DMS79 (cell line): ENCODE measurements around the gene MLST8.

ENCODE experiments used
- DNase-seq: peaks from one replicate; lab custom pipeline; 2025; lab: John Stamatoyannopoulos, UW

The MLST8 gene

DNA sequence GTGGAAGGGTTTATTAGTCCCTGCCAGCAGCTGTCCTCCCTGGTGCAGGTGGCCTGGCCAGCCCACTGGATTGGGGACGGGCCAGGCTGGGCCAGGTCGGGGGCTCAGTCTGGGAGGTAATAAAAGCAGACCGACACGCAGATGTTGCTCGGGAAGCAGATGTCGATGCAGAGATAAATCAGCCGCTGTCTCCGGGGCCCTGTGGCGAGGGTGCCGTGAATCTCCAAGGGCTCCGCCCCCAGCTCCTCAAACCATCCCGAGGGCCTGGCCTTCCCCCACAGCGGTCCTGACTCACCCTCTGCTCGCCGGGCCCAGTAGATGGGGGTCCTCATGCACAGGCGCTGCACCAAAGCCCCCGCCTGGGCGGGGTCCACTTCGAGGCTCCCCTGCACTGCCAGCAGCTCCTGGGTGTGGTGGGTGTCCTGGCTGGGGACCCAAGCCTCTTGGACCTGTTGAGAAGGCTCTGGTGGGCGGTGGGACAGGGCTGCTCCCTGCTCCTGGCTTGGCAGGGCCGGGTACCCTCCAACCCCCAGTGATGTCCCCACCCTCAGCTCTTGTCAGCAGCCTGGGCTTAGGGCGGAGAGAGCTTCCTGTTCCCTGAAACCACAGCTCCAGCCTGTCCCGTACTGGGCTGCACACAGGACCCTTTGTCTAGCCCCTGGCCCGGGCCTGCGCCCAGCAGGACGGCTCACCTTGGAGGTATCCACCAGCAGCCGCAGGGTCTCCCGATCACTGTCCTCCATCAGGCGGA, 4.2 kb downstream of the MLST8 start:
- no peak for DNase-seq

DNA sequence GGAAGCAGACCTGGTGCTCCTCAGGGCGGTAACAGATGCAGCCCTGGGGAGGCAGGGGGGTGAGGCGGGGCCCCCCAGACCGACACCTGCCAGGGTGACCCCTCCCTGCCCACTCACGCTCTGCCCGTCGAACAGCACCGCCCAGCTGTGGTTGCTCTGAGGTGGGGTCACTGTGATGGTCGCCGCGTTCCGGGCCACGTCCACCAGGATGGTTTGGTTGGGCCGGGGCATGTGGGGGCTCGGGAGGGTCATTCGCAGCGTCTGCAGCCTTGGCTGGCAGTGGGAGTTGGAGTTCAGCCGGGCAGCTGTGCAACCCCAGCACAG, 4.7 kb downstream of the MLST8 start:
- no peak for DNase-seq

DNA sequence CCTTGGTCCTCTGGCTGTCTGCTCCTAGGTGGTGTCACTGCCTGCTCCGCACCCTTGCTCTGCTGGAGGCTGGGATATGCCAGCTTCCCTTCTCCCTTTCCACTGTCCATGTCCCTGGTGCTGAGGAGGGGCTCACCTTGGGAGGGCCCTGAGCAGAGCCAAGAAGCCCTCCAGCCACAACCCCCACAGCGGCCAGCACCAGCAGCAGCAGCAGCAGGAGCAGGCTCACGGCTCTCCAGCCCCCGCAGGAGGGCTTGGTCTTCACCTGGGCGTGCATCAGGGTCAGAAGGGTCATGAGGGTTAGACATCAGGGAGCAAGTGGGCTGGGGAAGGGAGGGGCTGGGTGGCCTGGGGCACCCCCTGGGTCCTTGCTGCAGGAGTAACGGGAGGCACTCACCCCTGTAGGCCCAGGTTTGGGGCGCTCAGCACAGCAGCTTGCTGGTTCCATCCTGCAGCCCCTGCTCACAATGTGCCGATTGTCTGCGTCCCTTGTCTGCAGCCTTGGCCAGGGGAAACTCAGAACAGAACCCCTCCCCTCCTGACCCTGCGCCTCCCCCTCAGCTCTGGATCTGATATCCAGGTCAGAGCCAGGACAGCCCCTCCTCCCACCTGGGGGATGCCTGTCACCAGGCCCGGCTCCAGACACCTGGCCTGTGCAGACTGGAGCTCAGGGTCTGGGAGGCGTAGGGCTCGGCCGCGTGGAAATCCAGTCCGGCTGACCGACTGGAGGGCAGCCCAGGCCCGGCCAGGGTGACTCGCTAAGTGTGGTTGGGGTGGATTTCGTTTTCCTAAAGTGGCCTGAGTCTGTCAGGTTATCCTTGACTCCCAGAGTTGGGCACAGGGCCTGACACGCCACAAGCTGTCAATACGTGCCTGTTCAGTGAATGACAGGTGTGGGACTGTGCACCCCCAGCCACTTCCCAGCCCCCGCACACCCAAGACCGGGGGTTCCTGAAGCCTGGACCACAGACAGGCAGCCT, 5.4 kb downstream of the MLST8 start, which contains the start of gene BRICD5:
Gene BRICD5 (minus strand): TSS at position 478 of the 980 bp plus-strand sequence. CDS start 30 bp downstream, at position 448.
- no peak for DNase-seq

DNA sequence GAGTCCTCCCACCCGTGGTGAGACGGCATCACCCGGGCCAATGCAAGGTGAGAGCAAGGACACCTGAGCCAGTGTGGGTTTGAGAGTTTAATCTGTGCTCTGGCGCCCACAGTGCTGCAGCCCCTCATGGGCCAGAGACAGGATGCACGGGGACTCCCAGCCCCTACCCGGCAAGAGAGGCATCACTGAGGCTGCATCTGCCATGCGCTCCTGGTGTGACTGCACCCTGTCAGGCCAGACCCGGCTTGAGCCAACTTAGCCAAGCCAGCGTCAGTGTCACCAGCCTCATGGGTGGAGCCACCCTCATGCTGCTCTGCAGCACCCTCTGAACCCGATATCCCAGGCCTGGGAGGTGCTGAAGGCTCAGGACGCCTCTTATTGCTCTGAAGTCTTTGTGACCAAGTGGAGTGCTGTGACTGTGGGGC, 6.7 kb downstream of the MLST8 start:
- DNase-seq: no peak

DNA sequence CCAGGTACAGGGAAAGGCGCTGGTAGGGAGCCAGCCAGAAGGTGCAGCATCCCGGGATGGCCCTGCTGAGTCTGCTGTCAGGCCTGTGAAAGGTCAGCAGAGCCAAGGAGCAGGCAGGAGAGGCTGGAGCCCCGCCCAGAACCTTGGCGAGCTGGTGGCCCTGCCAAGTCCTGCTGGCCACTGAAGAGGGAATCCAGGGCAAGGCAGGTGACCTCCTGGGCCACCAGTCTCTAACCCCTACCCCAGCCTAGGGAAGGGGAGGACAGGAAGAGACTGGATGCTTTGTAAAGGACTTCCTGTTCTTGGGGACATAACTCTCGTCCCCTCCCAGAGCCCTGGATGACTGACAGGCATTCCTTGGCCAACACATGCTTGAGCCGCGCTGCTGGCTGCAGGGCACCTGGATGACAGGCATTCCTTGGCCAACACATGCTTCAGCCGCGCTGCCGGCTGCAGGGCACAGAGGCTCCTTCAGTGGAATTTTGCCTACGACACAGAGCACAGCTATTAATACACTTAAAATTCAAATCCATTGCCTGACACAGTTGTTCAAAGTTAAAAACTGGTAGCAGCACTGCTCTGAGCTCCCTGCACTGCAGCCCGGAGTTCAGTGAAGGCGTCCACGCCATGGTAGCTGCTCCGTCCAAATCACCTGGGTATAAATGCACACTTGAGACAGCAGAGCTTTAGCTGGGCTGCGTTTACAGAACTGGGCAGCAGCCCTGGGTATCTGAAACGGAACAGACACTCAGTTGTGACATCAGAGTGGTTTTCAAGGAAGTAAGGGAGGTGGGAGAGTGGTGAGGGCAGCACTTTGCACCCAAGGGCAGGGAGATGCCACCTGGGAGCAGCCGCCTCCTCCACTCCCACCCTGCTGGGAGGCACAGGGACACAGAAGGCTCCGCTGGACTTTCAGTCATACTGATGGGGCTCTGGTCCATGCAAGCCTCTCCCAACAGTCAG, 7.4 kb downstream of the MLST8 start:
- no peak for DNase-seq

DNA sequence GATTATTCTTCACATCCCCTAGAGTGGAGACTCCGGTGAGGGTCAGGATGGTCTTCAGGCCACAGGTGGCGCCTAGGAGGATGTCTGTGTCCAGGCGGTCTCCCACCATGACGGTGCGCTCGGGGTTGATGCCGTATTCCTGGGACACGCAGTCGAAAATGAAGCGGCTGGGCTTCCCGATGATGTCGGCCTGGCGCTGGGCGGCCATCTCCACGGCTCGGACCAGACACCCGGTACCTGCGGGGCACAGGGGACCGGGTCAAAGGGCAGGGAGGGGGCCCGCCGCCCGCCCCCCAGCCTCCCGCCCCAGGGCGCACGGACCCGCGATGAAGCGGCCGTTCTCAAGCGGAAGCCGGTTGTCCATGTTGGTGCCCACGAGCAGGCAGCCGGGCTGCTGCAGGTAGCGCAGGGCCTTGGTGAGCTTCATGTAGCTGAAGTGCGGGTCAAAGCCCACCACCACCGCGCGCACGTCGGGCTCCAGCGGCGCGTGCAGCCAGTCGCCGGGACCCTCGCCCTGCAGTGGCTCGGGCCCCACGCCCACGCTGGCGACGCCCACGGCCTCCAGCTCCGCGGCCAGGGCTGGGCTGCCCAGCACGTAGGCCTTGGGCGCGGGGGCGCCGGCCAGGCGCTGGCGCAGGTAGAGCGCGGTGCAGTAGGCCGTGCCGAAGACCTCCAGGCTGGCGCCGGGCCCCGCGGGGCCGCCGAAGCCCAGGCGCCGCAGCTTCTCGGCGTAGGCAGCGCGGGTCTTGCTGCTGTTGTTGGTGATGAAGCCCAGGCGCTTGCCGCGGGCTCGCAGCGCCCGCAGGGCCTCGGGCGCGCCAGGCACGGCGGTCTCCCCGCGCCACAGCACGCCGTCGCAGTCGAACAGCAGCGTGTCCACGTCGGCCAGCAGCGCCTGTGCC, 8.8 kb downstream of the MLST8 start:
- no peak for DNase-seq

DNA sequence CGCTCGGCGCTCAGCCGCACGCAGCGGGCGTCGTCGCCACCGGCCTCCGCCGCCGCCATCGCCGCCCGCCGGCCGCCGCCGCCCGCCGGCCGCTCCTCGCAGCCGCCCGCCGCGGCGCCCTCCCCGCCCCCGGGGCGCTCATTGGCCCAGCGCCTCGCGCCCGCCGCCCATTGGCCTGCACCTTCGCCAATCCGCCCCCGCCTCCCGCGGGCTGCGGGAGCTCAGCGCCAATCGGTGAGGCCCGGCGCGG, 9.4 kb downstream of the MLST8 start, which contains the start of gene PGP:
Gene PGP (minus strand): TSS at position 122 of the 250 bp plus-strand sequence. CDS start 63 bp downstream, at position 59.
- DNase-seq: no peak

DNA sequence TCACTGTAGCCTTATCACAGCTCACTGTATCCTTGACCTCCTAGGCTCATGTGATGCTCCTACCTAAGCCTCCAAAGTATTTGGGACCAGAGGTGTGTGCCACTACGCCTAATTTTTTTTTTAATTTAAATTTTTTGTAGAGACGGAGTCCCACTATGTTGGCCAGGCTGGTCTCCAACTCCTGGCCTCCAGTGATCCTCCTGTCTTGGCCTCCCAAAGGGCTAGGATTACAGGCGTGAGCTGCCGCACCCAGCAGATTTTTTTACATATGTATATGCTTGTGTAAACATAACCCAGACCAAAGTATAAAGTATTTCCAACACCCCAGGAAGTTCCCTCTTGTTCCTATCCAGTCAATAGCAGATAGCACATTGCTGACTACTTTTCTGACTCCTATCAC, 11.1 kb downstream of the MLST8 start:
- no peak for DNase-seq

DNA sequence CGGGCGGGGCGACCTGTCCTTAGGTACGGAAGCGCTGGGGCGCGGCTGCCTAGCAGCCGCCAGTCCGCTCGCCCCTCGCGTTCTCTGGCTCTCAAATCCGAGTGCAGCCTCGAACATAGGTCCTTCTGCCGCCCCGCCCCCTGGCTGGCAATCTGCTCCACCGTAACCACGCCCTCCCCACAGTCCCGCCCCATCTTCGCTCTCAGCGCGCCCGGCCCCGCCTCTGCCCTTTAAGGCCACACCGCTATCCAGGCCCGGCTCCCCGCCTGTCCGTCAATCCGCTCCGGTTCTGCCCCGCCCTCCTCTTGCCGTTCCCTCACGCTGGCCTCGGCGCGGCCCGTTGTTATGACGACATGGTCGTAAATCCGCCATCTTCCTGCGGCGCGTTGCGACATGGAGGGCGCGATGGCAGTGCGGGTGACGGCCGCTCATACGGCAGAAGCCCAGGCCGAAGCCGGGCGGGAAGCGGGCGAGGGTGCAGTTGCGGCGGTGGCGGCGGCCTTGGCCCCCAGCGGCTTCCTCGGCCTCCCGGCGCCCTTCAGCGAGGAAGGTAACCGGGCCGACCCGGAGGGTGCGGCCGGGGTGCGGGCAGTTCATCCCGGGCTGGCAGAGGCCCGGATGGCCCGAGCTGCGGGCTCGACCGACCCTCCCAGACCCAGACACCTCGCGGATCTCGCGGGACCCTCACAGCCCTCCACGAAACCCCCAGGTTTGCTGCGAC, 18.1 kb downstream of the MLST8 start, which contains the start of gene E4F1:
Gene E4F1 (plus strand): TSS at position 371 of the 721 bp plus-strand sequence. CDS start 23 bp downstream, at position 394.
- peak; percentile 98 for DNase-seq

DNA sequence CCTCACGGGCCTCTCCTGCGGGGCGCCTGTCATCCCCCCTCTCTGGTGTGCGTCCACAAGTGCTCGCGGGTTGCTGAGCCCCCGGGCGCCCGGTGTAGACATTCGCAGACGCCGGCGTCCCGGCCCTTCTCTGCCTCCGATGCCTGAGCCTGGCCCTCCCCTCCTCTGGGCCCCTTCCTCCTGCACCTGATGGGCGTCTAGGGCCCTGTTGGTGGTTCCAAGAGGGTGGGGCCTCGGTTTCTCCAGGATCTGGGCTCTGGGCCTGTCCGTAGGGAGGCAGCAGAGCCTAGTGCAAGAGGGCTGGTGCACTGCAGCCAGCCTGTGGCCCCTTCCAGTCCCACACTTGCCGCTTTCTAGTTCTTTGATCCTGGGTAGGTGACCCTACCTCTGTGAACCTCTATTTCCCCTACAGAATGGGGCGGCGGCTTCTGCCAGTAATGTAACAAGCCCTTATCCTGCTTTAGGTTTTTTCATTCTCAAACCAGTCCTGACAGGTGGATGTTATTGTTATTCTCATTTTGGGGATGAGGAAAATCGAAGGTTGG, 18.8 kb downstream of the MLST8 start:
- DNase-seq: no peak

DNA sequence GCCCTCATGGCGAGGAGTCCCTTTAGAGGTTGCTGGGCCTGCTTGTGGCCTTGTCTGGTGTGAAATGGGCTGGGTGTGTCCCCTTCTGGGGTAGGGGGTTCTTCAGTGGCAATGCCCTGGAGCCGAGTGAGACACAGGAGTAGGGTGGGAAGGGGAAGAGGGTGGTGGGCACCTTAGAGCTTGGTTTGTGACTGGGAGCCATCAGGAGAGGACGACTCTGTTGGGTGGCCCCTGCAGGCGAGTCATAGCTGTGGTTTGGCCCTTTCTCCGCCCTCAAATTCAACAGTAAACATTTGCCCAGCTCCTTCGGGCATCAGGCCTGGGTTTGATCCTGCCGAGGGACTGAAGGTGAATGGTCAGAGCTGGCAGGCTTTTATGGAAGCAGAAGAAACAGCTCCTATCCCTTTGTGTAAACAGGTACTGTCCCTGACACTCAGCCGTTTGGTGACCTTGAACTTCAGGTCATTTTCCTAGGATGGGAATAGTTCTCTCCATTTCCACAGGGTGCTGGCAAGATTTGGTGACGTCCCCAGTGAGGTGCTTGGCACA, 21.1 kb downstream of the MLST8 start:
- DNase-seq: no peak

DNA sequence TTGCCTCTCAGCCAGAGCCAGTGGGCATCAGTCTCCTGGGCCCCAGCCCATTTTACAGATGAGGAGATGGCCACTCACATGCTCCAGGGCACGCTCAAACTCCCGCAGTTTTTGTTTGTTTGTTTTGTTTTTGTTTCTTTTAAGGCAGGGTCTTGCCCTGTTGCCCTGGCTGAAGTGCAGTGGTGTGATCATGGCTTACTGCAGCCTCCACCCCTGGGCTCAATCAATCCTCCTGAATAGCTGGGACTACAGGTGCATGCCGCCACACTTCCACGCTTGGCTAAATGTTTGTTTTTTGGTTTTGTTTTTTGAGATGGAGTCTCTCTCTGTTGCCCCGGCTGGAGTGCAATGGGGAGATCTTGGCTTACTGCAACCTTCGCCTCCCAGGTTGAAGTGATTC, 21.7 kb downstream of the MLST8 start:
- no peak for DNase-seq

DNA sequence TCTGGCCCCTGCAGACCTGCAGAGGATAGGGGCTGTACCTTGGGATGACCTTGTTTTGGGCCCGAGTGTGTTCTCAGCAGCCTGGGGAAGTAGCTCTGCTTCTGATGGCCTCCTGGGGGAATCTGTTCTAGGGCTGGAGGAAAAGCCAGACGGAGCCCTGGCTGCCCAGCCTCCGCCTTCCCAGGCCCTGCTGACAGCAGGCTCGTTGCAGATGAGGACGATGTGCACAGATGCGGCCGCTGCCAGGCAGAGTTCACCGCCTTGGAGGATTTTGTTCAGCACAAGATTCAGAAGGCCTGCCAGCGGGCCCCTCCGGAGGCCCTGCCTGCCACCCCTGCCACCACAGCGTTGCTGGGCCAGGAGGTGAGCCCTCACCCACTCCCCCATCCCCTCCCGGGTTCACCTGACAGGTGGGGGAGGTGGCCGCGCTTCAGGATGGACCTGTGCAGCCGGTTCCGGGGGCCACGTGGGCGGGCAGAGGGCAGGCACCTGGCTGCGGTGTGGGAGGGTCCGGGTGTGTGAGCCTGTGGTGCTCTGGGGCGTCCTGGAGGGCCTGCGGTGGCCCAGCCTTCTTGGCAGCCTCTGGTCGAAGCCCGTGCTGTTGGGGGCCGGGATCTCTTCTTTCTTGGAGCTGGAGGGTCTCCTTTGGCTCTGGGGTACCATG, 23.0 kb downstream of the MLST8 start:
- DNase-seq: no peak

DNA sequence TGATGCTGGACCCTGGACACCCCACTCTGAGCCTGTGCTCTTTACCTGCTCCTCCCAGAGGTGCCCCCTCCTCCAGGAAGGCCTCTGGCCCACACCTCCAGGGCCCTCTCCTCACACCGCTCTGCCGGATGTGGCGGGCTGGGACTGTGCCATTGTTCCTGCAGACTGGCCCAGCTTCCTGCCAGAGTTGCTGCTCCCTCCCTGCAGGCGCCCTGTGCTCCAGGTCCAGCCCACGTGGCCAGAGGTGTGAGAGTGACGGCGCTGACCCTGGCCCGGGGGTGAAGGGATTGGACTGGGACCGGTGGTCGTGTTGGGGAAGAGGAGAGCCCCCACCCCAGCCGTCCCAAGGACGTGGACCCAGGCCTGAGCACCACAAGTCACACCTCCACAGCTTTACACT, 23.8 kb downstream of the MLST8 start:
- DNase-seq: no peak

DNA sequence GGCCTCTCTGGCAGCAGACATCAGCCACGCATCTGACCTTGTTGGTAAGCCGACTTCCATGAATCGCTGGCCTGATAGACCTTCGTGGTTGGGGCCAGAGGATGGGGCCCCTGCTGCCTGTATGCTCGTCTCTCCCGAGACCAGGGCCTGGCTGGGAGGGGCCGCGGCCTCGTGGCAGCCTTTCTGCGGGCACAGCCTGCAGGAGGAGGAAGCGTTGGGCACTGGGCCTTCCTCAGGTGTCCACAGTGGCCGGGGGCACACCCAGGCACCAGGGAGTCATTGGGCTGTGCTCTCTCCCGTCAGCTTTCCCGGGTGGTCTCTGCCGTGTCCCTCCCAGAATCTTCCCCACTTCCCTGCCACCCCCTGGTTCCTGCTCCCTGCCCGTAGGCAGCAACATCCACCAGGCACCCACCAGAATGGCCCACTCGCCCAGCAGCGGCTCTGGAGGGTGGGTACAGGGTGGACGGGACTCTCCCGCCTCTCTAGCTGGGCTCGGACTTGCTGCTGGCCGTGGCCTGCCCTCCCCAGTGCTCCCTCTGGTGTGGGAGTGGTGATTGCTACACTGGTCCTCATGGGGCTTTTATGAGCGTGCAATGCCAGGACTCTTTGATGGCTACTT, 24.5 kb downstream of the MLST8 start:
- no peak for DNase-seq

DNA sequence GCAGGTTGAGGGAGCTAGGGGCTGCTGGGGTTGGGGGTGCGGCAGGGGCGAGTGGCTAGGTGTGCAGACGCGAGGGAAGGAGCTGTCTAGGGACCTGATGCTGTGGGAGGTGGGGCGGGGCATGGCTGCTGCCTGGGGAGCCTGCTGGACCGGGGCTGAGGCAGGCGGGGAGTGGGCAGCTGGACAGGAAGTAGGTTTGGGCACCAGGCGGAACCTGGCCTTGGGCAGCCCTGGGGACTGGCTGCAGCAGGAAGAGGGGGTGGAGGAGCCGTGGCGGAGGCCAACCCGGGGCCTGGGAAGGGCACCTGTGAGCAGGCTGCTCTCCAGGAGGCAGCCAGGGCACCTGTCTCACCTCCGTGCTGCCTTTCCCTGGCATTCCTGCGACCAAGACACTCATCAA, 25.1 kb downstream of the MLST8 start:
- no peak for DNase-seq

DNA sequence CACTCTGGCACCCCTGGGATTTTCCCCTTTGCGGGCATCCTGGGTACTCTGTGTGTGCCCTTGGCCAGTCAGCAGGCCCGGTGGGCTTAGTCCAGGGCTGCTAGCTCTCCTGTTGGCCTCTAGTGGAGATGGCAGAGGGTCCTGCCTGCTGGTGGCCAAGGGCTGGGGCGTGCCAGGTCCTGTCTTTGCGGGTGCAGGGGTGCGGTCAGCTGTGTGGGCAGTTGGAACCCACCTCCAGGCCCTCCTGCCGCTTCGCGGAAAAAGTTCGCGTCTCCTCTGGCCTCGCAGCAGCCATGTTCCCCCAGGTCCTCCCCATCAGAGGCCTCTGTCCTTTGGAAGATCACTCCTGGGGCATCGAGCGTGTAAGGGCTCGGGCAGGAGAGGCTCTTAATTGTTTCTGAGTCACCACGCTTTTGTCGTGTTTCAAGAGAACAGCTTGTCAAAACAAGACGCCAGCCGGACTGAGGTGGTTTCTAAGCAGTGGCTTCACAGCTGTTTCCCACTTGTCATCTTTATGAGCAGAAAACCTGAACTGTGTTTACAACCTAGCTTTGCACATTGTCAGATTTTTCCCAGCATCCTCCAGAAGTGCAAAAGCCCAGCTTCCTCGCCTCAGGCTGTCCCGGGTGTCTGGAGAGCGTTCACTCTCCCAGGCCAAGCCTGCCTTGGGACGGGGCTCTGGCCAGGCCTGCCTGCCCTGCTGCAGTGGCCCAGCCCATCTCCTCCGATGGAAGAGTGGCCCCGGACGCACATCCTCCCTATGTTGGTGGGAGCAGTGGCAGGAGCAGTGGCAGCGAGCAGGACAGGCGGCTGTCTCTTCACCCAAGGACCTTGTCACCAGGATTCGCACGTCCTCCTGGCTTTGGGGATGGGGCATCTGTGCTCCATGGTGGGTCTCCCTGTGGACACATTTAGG, 26.0 kb downstream of the MLST8 start:
- DNase-seq: peak; percentile 92
